A549 treated with DMSO at 1 μM for 4 hours (cell line): ENCODE data around the gene SANBR. TPM values are rescaled to one million over a fixed set of nuclear protein-coding genes. Genes with fewer than 3 reads are reported as not detected.

Experiments
- total RNA-seq: library from RNA; stranded (reverse); fragments of 200-300 nt; extraction: Qiagen RNA extraction; gene quantifications from 5 replicates; pipeline ENCODE4 v1.2.3, GENCODE V29; 2022; ENCODE audit warnings: low read depth

Gene SANBR
- total RNA-seq, result 9.7 to 15.5 TPM (median 13.5 TPM) in 5 replicates

GRCh38 chr2:61065714-61066709, at the start of gene SANBR:
SANBR (plus strand) TSS chr2:61065871; CDS start chr2:61070351, 4,480 bp downstream.

GRCh38 chr2:61017556-61018317, 47.9 kb upstream of the SANBR start, which contains the start of the genes PEX13 and PUS10:
PEX13 (plus strand) TSS chr2:61017720; CDS start chr2:61017760, 40 bp downstream.
PUS10 (minus strand) TSS chr2:61018255; CDS start chr2:61011890, 6,365 bp downstream.

Other genes with a start within 250 kb of the SANBR start
- 2.5 to 5.2 TPM (median 4.0 TPM) in 5 replicates for gene REL, start 184.3 kb upstream of the SANBR start, total RNA-seq
- 14.1 to 20.8 TPM (median 17.8 TPM) in 5 replicates for gene PEX13, start 48.2 kb upstream of the SANBR start, total RNA-seq
- 2.1 to 3.5 TPM (median 3.2 TPM) in 5 replicates for gene PUS10, start 47.6 kb upstream of the SANBR start, total RNA-seq
- 15.1 to 17.2 TPM (median 15.3 TPM) in 5 replicates for gene C2orf74, start 96.3 kb downstream of the SANBR start, total RNA-seq